Forelimb muscle (tissue), 1 donor: ENCODE measurements around the gene ATRX. TPM values are rescaled to one million over a fixed set of nuclear protein-coding genes. Genes with fewer than 3 reads are reported as not detected.

Experiments
- DNase-seq: peaks from one replicate; pipeline ENCODE4 v3.0.0-alpha.2; 2013; ENCODE audit warnings: low read depth
- polyA plus RNA-seq: library from polyadenylated mRNA; unstranded; fragments of 120-200 nt; gene quantifications from one replicate; pipeline ENCODE4 v1.2.1, GENCODE V29; 2013; ENCODE audit not compliant: insufficient read length

ATRX gene
- polyA plus RNA-seq, 1 donor, result 48.4 TPM

GRCh38 chrX:77493677-77494553 lies 292.1 kb downstream of the ATRX start:
- DNase-seq, result no peak

GRCh38 chrX:77484045-77484444 lies 302.0 kb downstream of the ATRX start:
- no peak for DNase-seq

GRCh38 chrX:77455437-77455836 lies 330.6 kb downstream of the ATRX start:
- no peak for DNase-seq

Other genes with a start within 250 kb of the ATRX start
- 36.8 TPM for gene MAGT1, start 109.2 kb upstream of the ATRX start, polyA plus RNA-seq
- 234 TPM for gene COX7B, start 113.3 kb upstream of the ATRX start, polyA plus RNA-seq
- gene ATP7A, start 124.5 kb upstream of the ATRX start, polyA plus RNA-seq, result 8.1 TPM
- not detected for gene PGAM4, start 183.4 kb upstream of the ATRX start, polyA plus RNA-seq